Keratinocyte (primary cell): ENCODE results near the gene CCDC12. TPM values are rescaled to one million over a fixed set of nuclear protein-coding genes. Genes with fewer than 3 reads are reported as not detected.

Source experiments
- DNase-seq: peaks from one replicate; pipeline ENCODE4 v3.0.0-alpha.2; 2011; ENCODE audit warnings: low read depth, missing footprints, low spot score
- FAIRE-seq: peaks from 2 replicates; lab custom pipeline; 2011; peaks lifted over from hg19 to GRCh38; lab: Jason Lieb, UNC
- H2AFZ ChIP-seq: 2 replicates; pipeline ENCODE4 v1.6.0; 2012; ENCODE audit warnings: low read length, control low read depth, inconsistent platforms; ENCODE audit not compliant: control insufficient read depth
- H3K27ac ChIP-seq: 2 replicates; pipeline ENCODE4 v1.5.1; 2011; ENCODE audit warnings: low read length; ENCODE audit not compliant: control insufficient read depth, insufficient read depth
- H3K27me3 ChIP-seq: 3 replicates; pipeline ENCODE4 v1.6.0; 2011; ENCODE audit warnings: low read length; ENCODE audit not compliant: control insufficient read depth, insufficient read depth; ENCODE audit errors: extremely low read depth
- H3K36me3 ChIP-seq, 2 experiments: 2 replicates in 1 of 2; 3 replicates in 1 of 2; pipeline ENCODE4 v1.5.1; 2011; ENCODE audit warnings: low read length in 2 of 2, mild to moderate bottlenecking in 1 of 2; ENCODE audit not compliant: control insufficient read depth in 2 of 2, insufficient read depth in 2 of 2; ENCODE audit errors: extremely low read depth in 1 of 2
- H3K4me1 ChIP-seq: 3 replicates; pipeline ENCODE4 v1.5.1; 2011; ENCODE audit warnings: low read length; ENCODE audit not compliant: control insufficient read depth, insufficient read depth; ENCODE audit errors: extremely low read depth
- H3K4me2 ChIP-seq: 3 replicates; pipeline ENCODE4 v1.6.0; 2011; ENCODE audit warnings: low read depth, low read length; ENCODE audit not compliant: control insufficient read depth, insufficient read depth; ENCODE audit errors: extremely low read depth
- H3K4me3 ChIP-seq, 3 experiments: fragments of 200-600 bp in 1 of 3; sonication (generic) in 1 of 3; 2 replicates in 2 of 3; 3 replicates in 1 of 3; pipeline ENCODE4 v1.5.1; 2011 to 2016; ENCODE audit warnings: low read length in 3 of 3, mild to moderate bottlenecking in 3 of 3, control low read depth in 2 of 3, inconsistent platforms in 1 of 3, low read depth in 1 of 3, mixed read lengths in 1 of 3, mixed run types in 1 of 3, moderate library complexity in 1 of 3; ENCODE audit not compliant: control insufficient read depth in 2 of 3, insufficient read depth in 2 of 3; ENCODE audit errors: extremely low read depth in 1 of 3
- H3K79me2 ChIP-seq: 2 replicates; pipeline ENCODE4 v1.6.0; 2012; ENCODE audit warnings: low read length; ENCODE audit not compliant: control insufficient read depth, insufficient read depth
- H3K9ac ChIP-seq: 3 replicates; pipeline ENCODE4 v1.6.0; 2011; ENCODE audit warnings: low read length; ENCODE audit not compliant: control insufficient read depth, insufficient read depth; ENCODE audit errors: extremely low read depth
- H3K9me1 ChIP-seq: 3 replicates; pipeline ENCODE4 v1.6.0; 2011; ENCODE audit warnings: low read length; ENCODE audit not compliant: control insufficient read depth, insufficient read depth; ENCODE audit errors: extremely low read depth
- H3K9me3 ChIP-seq: 2 replicates; pipeline ENCODE4 v1.5.1; 2012; ENCODE audit warnings: low read depth, low read length; ENCODE audit not compliant: control insufficient read depth
- H4K20me1 ChIP-seq: 3 replicates; pipeline ENCODE4 v1.6.0; 2011; ENCODE audit warnings: low read length; ENCODE audit not compliant: control insufficient read depth, insufficient read depth; ENCODE audit errors: extremely low read depth
- CTCF ChIP-seq, 3 experiments: IDR thresholded peaks in 1 of 3; conservative IDR thresholded peaks in 1 of 3; optimal IDR thresholded peaks in 1 of 3; 2 replicates in 2 of 3; 3 replicates in 1 of 3; pipeline versions ENCODE3 to v1.5.1; 2011; ENCODE audit warnings: low read length in 3 of 3, mild to moderate bottlenecking in 3 of 3, moderate library complexity in 2 of 3, control low read depth in 1 of 3, inconsistent platforms in 1 of 3; ENCODE audit not compliant: insufficient read depth in 2 of 3; ENCODE audit errors: extremely low read depth in 1 of 3
- EZH2 ChIP-seq: IDR thresholded peaks from one replicate; pipeline ENCODE4 v1.6.1; 2012; ENCODE audit warnings: inconsistent platforms, mild to moderate bottlenecking, low read length, moderate library complexity
- dilution Hi-C: fragments of 300-500 bp; cut with MboI; formaldehyde crosslinking; loops from one replicate; pipeline ENCODE4 v1.7.0; 2020; ENCODE audit warnings: low sequenced_read_pairs; ENCODE audit not compliant: extremely low pct_ligation_motif_present
- polyA plus RNA-seq, 5 experiments: library from polyadenylated mRNA; depleted of rRNA in 3 of 5; stranded (reverse) in 3 of 5; stranded (forward) in 1 of 5; unstranded in 1 of 5; fragments of >200 nt; gene quantifications; 1 replicate in 1 of 5; 2 replicates in 3 of 5; 3 replicates in 1 of 5; pipeline versions ENCODE4 v1.2.1 to v1.2.3, GENCODE V29; 2011 to 2012; ENCODE audit warnings: missing spikeins in 2 of 5, low read depth in 1 of 5, low replicate concordance in 1 of 5

Gene CCDC12
- polyA plus RNA-seq, 1 donor (not counting 4 experiments of a cell fraction or from before 2014, with no cell fraction given): 27.5 TPM

- Histone ChIP-seq H3K9me3 (no peaks in the 10 kb centered on the region), H3K27me3 (no peaks in the 10 kb centered on the region), H3K4me3 (no peak overlapping the region), H3K4me2 (no peak overlapping the region), H3K4me1 (no peaks in the 10 kb centered on the region), H3K79me2 (peaks cover 27% of the 10 kb centered on the region), H3K9ac (no peak overlapping the region), H3K9me1 (peaks cover under 1% of the 10 kb centered on the region), H3K36me3 (peaks cover 46 to 52% of the 10 kb centered on the region in 2 experiments), H2AFZ (no peak overlapping the region), H3K27ac (no peak overlapping the region), H4K20me1 (no peaks in the 10 kb centered on the region)
- FAIRE-seq (no peak), DNase-seq (no peak)
- dilution Hi-C loops: no loop called here
- no peak for TF ChIP-seq CTCF (optimal IDR thresholded peaks at IDR 0.05 in 1 of 3, IDR thresholded peaks at IDR 0.05 in 1 of 3, conservative IDR thresholded peaks at IDR 0.05 in 1 of 3; ENCODE audit: extremely low read depth in 1 of 3, insufficient read depth in 2 of 3, low read length in 3 of 3)
- no peak for TF ChIP-seq EZH2
Observed at GRCh38 chr3:46926039-46926438, 50.5 kb downstream of the CCDC12 start.

- no peak for FAIRE-seq
- H3K4me1 ChIP-seq: no peaks in the 10 kb centered on the region
- no peak overlapping the region for H2AFZ ChIP-seq
- H3K79me2 ChIP-seq: peaks cover 22% of the 10 kb centered on the region
- H3K9ac ChIP-seq: no peak overlapping the region
- H3K36me3 ChIP-seq: peaks cover 51 to 52% of the 10 kb centered on the region in 2 experiments
- no peak overlapping the region for H3K4me2 ChIP-seq
- H3K27me3 ChIP-seq: no peaks in the 10 kb centered on the region
- no peaks in the 10 kb centered on the region for H3K9me1 ChIP-seq
- no peak overlapping the region for H3K27ac ChIP-seq
- DNase-seq: no peak
- TF ChIP-seq CTCF (optimal IDR thresholded peaks at IDR 0.05 in 1 of 3, IDR thresholded peaks at IDR 0.05 in 1 of 3, conservative IDR thresholded peaks at IDR 0.05 in 1 of 3; ENCODE audit: extremely low read depth in 1 of 3, insufficient read depth in 2 of 3, low read length in 3 of 3) (no peak), EZH2 (no peak)
- H3K4me3 ChIP-seq: no peak overlapping the region
- dilution Hi-C loops: no loop called here
- H3K9me3 ChIP-seq: no peaks in the 10 kb centered on the region
- no peaks in the 10 kb centered on the region for H4K20me1 ChIP-seq
Observed at GRCh38 chr3:46925585-46925934, 51.0 kb downstream of the CCDC12 start.
